ENCODE measurements around the gene TSPEAR. TPM values are rescaled to one million over a fixed set of nuclear protein-coding genes. Genes with fewer than 3 reads are reported as not detected.

The TSPEAR gene
- total and polyA plus RNA-seq, 2 of the 13 experiments (the other 11 are each of a cell fraction or from before 2014, with no cell fraction given) = 0.07 to 0.32 TPM

DNA sequence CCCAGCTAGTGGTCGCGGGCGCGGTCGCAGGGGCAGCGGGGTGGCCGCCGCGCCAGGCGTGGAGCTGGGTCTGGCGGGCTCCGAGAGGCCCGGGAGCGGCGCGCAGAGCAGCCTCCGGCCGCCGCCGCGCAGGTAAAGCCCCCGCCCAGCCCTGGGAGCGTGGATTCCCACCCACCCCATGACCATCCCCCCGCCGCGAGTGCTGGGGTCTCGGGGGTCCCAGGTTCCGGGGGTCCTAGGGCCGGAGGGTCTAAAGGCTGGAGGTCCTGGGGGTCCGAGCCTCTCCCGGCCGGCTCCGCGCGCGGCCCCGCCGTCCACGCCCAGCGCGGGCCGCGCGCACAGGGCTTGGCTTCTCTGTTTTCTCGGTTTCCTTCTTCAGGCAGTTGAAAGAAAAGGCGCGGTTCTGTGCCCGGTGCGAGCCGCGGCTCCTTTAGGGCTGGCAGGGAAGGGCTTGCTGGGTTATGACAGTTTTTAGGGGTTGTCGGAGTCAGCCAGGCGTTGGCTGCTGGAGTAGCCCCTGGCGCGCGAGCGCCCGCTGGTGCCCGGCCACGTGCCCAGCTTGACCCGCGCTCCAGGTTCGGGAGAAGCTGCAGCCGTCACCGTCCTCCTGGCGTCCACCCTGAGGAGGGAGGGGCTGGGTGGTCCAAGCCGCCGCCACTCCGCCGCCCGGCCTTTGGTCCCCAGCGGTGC is 255.7 kb downstream of the TSPEAR start (continued):
- TF ChIP-seq ZBTB14 (CRISPR knock-in tag; IDR thresholded peaks at IDR 0.05) (peak; percentile 77), ZNF263 (CRISPR knock-in tag; IDR thresholded peaks at IDR 0.05) (0 out of 2 replicates have a peak, but pooled peaks have one; percentile 32), ZNF546 (CRISPR knock-in tag; conservative IDR thresholded peaks at IDR 0.05) (0 out of 2 replicates have a peak, but pooled peaks have one; percentile 41), DR1 (CRISPR knock-in tag; IDR thresholded peaks at IDR 0.05) (no peak), ZNF543 (CRISPR knock-in tag; IDR thresholded peaks at IDR 0.05) (0 out of 2 replicates have a peak, but pooled peaks have one; percentile 18), ZNF431 (CRISPR knock-in tag; IDR thresholded peaks at IDR 0.05; ENCODE audit: borderline replicate concordance, low read depth) (no peak), MED1 (CRISPR knock-in tag; IDR thresholded peaks at IDR 0.05) (0 out of 2 replicates have a peak, but pooled peaks have one; percentile 11), HNRNPLL (IDR thresholded peaks at IDR 0.05; ENCODE audit: low read depth, low read length, poor library complexity, severe bottlenecking) (peak; percentile 8), EHMT2 (IDR thresholded peaks at IDR 0.05; ENCODE audit: borderline replicate concordance, low read depth, low read length) (no peak), ZNF816 (CRISPR knock-in tag; IDR thresholded peaks at IDR 0.05; ENCODE audit: borderline replicate concordance) (no peak)
